Body of pancreas (tissue), 4 donors: ENCODE measurements around the gene CHTOP.

Experiments used
- POLR2A ChIP-seq, 3 donors: fragments of 450-650 bp; IDR thresholded peaks; one replicate each; pipeline ENCODE4 v1.6.1; 2016; ENCODE audit warnings: antibody characterized with exemption in 3 of 3, mild to moderate bottlenecking in 2 of 3
- TF ChIP-seq, protein P1 (sequence below), 7 experiments: fragments of 450-650 bp in 4 of 7; fragments of 200-600 bp in 3 of 7; sonication (generic) in 3 of 7; IDR thresholded peaks; one replicate each; pipeline ENCODE4 v1.5.1; 2016 to 2019; ENCODE audit warnings: antibody characterized with exemption in 7 of 7

DNA sequence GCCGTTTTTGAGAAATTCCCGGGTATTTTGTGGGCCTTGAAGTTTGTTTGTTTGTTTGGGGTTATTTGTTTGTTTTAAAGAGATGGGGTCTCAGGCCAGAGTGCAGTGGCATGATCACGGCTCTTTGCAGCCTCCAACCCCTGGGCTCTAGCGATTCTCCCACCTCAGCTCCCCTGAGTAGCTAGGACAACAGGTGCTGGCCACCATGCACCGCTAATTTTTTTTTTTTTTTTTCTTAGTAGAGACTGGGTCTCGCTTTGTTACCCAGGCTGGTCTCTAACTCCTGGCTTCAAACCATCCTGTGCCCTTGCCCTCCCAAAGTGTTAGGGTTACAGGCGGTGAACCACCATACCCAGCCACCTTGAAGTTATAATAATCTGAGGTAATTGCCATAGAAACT, 2.0 kb downstream of the CHTOP start:
- TF ChIP-seq, protein P1, sequence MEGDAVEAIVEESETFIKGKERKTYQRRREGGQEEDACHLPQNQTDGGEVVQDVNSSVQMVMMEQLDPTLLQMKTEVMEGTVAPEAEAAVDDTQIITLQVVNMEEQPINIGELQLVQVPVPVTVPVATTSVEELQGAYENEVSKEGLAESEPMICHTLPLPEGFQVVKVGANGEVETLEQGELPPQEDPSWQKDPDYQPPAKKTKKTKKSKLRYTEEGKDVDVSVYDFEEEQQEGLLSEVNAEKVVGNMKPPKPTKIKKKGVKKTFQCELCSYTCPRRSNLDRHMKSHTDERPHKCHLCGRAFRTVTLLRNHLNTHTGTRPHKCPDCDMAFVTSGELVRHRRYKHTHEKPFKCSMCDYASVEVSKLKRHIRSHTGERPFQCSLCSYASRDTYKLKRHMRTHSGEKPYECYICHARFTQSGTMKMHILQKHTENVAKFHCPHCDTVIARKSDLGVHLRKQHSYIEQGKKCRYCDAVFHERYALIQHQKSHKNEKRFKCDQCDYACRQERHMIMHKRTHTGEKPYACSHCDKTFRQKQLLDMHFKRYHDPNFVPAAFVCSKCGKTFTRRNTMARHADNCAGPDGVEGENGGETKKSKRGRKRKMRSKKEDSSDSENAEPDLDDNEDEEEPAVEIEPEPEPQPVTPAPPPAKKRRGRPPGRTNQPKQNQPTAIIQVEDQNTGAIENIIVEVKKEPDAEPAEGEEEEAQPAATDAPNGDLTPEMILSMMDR (IDR thresholded peaks at IDR 0.05): no peak
- TF ChIP-seq POLR2A (IDR thresholded peaks at IDR 0.05): no peak
